GM21723 (cell line): Measurements from ENCODE around the gene HEPH.
A peak's percentile ranks its signal among the peaks of the same experiment; 100 is the strongest.
"Not testable (repeated sequence)": the region's sequence is repeated elsewhere in the genome, so short reads cannot be mapped to it uniquely, and the experiment has no call there.

Experiments
- ATAC-seq: cut with Tn5 transposase; IDR thresholded peaks from one replicate; pipeline ENCODE4 v1.9.1; 2021; ENCODE audit warnings: mild to moderate bottlenecking, moderate library complexity; ENCODE audit not compliant: unreplicated experiment

The HEPH gene

GRCh38 chrX:66163849-66164411 lies at the start of gene HEPH:
Gene HEPH, plus strand, starts transcription at chrX:66164247. Its CDS starts 6,324 bp downstream, at chrX:66170571.
- no peak for ATAC-seq

- not testable (repeated sequence) for ATAC-seq
Observed at GRCh38 chrX:66118722-66119121, 45.3 kb upstream of the HEPH start.

- ATAC-seq: not testable (repeated sequence)
Observed at GRCh38 chrX:66121354-66121753, 42.7 kb upstream of the HEPH start.

GRCh38 chrX:66126662-66127061 lies 37.4 kb upstream of the HEPH start:
- ATAC-seq: no peak

- ATAC-seq: no peak
Observed at GRCh38 chrX:66130469-66130868, 33.6 kb upstream of the HEPH start.

GRCh38 chrX:66135284-66135683 lies 28.8 kb upstream of the HEPH start:
- not testable (repeated sequence) for ATAC-seq

GRCh38 chrX:66142351-66142750 lies 21.7 kb upstream of the HEPH start:
- no peak for ATAC-seq

GRCh38 chrX:66144258-66144657 lies 19.8 kb upstream of the HEPH start:
- ATAC-seq: no peak

GRCh38 chrX:66149519-66149918 lies 14.5 kb upstream of the HEPH start:
- no peak for ATAC-seq

GRCh38 chrX:66150163-66150562 lies 13.9 kb upstream of the HEPH start:
- no peak for ATAC-seq

- no peak for ATAC-seq
Observed at GRCh38 chrX:66162331-66162822, 1.7 kb upstream of the HEPH start.

- ATAC-seq: no peak
Observed at GRCh38 chrX:66163447-66163846, 600 bp upstream of the HEPH start.

GRCh38 chrX:66164470-66164869 lies 423 bp downstream of the HEPH start:
- no peak for ATAC-seq

GRCh38 chrX:66164931-66165330 lies 884 bp downstream of the HEPH start:
- no peak for ATAC-seq

GRCh38 chrX:66166671-66167070 lies 2.6 kb downstream of the HEPH start:
- ATAC-seq: no peak

- ATAC-seq: no peak
Observed at GRCh38 chrX:66167431-66167830, 3.4 kb downstream of the HEPH start.

- no peak for ATAC-seq
Observed at GRCh38 chrX:66176134-66176533, 12.1 kb downstream of the HEPH start.

- no peak for ATAC-seq
Observed at GRCh38 chrX:66191563-66191962, 27.5 kb downstream of the HEPH start.

GRCh38 chrX:66193821-66194220 lies 29.8 kb downstream of the HEPH start:
- ATAC-seq: no peak

- no peak for ATAC-seq
Observed at GRCh38 chrX:66200050-66200664, 36.1 kb downstream of the HEPH start.

- ATAC-seq: peak; percentile 54
Observed at GRCh38 chrX:66200855-66201795, 37.1 kb downstream of the HEPH start.

- ATAC-seq: no peak
Observed at GRCh38 chrX:66203114-66203513, 39.1 kb downstream of the HEPH start.
